ENCODE data around the gene SMIM14.

The SMIM14 gene

DNA sequence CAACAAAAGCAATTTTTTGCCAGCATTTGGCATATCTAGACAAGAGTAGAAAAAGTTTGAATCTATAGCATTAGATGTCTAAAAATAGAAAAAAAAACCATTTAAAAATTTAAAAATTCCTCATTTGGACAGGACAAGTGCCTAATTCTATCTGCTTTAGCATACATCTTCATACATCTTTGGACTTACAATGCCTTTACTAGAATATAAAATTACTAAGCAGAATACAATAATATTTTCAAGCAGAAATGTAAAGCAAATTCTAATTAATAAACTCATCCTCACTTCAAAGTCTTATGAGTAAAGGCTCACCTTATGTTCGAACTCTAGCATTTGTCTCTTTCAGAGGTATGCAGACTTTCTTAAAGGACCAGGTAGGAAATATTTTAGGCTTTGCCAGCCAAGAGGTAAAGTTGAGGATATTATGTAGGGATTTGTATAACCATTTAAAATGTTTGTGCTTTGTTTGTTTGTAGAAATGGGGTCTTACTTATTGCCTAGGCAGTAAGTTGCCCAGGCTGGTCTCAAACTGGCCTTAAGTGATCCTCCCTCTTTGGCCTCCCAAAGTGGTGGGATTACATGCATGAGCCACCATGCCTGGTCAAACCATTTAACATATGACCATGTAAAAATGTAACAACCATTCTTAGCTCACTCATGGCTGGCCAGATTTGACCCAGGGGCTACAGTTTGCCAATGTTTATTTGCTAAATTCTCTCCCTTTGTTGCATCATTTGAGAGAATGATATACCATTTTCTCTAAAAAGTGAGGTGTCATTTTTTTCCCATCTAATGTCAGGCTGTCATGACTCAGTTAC lies 140.5 kb downstream of the SMIM14 start:
- FAIRE-seq (no peak), DNase-seq (ENCODE audit: insufficient read length, low spot score) (no peak)
- TF ChIP-seq POU2F2 (IDR thresholded peaks at IDR 0.05; ENCODE audit: low read depth, low read length) = no peak
- TF ChIP-seq POLR2AphosphoS5 (IDR thresholded peaks at IDR 0.05; ENCODE audit: low read depth, low read length) = no peak
